ENCODE data around the gene ATP6V0E1. TPM values are rescaled to one million over a fixed set of nuclear protein-coding genes. Genes with fewer than 3 reads are reported as not detected.
"Not testable (repeated sequence)": the region's sequence is repeated elsewhere in the genome, so short reads cannot be mapped to it uniquely, and the experiment has no call there.

The ATP6V0E1 gene
- total and polyA plus RNA-seq, 3 donors from 2014 or later: 124 to 170 (median 134) TPM

GRCh38 chr5:173025651-173026050, 42.1 kb downstream of the ATP6V0E1 start:
- 88 to 90% methylated on average over 3 to 6 of the region's 6 CpGs for WGBS, 2 donors
- intact Hi-C loops (cut with DNase I; ENCODE audit: low total_unique reads): no loop called here
- DNase-seq: no peak
- no peaks in the 10 kb centered on the region for H3K27me3 ChIP-seq
- H3K27ac ChIP-seq: no peak overlapping the region
- no peaks in the 10 kb centered on the region for H3K9me3 ChIP-seq
- H3K4me1 ChIP-seq: peaks cover 22% of the 10 kb centered on the region
- H3K4me3 ChIP-seq: no peak overlapping the region
- no peak for TF ChIP-seq POLR2A (IDR thresholded peaks at IDR 0.05)
- TF ChIP-seq, protein P1, sequence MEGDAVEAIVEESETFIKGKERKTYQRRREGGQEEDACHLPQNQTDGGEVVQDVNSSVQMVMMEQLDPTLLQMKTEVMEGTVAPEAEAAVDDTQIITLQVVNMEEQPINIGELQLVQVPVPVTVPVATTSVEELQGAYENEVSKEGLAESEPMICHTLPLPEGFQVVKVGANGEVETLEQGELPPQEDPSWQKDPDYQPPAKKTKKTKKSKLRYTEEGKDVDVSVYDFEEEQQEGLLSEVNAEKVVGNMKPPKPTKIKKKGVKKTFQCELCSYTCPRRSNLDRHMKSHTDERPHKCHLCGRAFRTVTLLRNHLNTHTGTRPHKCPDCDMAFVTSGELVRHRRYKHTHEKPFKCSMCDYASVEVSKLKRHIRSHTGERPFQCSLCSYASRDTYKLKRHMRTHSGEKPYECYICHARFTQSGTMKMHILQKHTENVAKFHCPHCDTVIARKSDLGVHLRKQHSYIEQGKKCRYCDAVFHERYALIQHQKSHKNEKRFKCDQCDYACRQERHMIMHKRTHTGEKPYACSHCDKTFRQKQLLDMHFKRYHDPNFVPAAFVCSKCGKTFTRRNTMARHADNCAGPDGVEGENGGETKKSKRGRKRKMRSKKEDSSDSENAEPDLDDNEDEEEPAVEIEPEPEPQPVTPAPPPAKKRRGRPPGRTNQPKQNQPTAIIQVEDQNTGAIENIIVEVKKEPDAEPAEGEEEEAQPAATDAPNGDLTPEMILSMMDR (IDR thresholded peaks at IDR 0.05): no peak
- H3K36me3 ChIP-seq (ENCODE audit: low read depth, missing control alignments): no peaks in the 10 kb centered on the region

DNA sequence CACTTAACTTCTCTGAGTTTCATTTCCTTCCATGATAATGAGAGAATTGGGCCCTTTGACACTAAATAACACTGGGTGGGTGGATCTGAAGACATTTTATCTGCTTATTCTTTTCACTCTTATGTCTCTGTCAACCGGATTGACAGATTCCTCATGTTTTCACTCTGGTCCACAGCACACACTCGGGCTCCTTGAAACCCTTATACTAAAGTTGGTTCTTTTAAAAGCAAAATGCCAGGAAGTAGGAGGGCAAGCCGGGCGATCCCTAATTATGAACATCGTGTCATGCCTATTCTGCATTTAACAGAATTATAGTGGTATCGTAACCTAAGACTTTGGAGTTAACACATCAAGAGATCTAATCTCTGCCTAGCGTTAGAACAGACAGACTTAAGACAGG, 44.3 kb downstream of the ATP6V0E1 start:
- H3K27ac ChIP-seq: no peak overlapping the region
- TF ChIP-seq, protein P1 (IDR thresholded peaks at IDR 0.05): no peak
- TF ChIP-seq POLR2A (IDR thresholded peaks at IDR 0.05): no peak
- no peak for DNase-seq
- H3K27me3 ChIP-seq: no peaks in the 10 kb centered on the region
- no peaks in the 10 kb centered on the region for H3K36me3 ChIP-seq (ENCODE audit: low read depth, missing control alignments)
- H3K9me3 ChIP-seq: no peaks in the 10 kb centered on the region
- no peak overlapping the region for H3K4me3 ChIP-seq
- 83 to 86% methylated on average over 7 of the region's 7 CpGs for WGBS, 2 donors
- H3K4me1 ChIP-seq: peaks cover 22% of the 10 kb centered on the region
- intact Hi-C loops (cut with DNase I; ENCODE audit: low total_unique reads): no loop called here

DNA sequence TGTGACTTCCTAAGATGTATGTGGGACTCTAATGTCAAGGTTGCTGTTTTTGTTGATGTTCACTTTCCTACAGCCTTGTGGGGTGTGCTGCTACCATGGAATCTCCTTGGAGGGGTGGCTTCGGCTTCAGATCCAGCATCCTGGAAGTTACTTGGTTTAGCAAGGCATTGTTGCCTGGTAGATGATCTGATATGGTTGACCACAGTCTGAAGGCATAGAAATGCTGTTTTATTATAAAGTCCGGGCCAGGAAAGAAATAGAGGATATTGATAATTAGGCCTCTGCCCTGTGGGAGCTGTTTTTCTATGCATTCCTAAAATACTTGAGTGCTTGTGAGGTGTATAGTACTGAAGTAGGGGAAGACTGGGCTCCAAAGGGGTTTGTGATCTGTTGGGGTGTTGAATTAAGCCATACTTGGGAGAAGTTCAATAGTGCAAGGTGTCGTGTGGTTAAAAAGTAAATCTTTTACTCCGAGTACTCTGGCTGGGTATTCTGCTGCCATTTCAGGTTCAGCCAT, 45.3 kb downstream of the ATP6V0E1 start:
- H3K4me3 ChIP-seq: no peak overlapping the region
- no peaks in the 10 kb centered on the region for H3K27me3 ChIP-seq
- TF ChIP-seq POLR2A (IDR thresholded peaks at IDR 0.05): no peak
- TF ChIP-seq, protein P1 (IDR thresholded peaks at IDR 0.05): no peak
- peak overlapping the region; percentile 56 to 80 for H3K27ac ChIP-seq
- no peaks in the 10 kb centered on the region for H3K9me3 ChIP-seq
- WGBS, 2 donors: 75 to 78% methylated on average over 4 of the region's 4 CpGs
- H3K36me3 ChIP-seq (ENCODE audit: low read depth, missing control alignments): no peaks in the 10 kb centered on the region
- H3K4me1 ChIP-seq: peaks cover 24% of the 10 kb centered on the region
- DNase-seq: no peak
- intact Hi-C loops (cut with DNase I; ENCODE audit: low total_unique reads): no loop called here

- H3K27me3 ChIP-seq: no peaks in the 10 kb centered on the region
- no peaks in the 10 kb centered on the region for H3K9me3 ChIP-seq
- no peak overlapping the region for H3K4me3 ChIP-seq
- DNase-seq: peak; percentile 44
- TF ChIP-seq POLR2A (IDR thresholded peaks at IDR 0.05): no peak
- TF ChIP-seq, protein P1 (IDR thresholded peaks at IDR 0.05): no peak
- H3K4me1 ChIP-seq: peaks cover 30% of the 10 kb centered on the region
- peak overlapping the region; percentile 56 to 80 for H3K27ac ChIP-seq
- no peaks in the 10 kb centered on the region for H3K36me3 ChIP-seq (ENCODE audit: low read depth, missing control alignments)
- WGBS, 2 donors: 31 to 33% methylated on average over 5 of the region's 5 CpGs
- intact Hi-C loops (cut with DNase I; ENCODE audit: low total_unique reads): no loop called here
These were observed 45.9 kb downstream of the ATP6V0E1 start for GRCh38 chr5:173029499-173029921.

DNA sequence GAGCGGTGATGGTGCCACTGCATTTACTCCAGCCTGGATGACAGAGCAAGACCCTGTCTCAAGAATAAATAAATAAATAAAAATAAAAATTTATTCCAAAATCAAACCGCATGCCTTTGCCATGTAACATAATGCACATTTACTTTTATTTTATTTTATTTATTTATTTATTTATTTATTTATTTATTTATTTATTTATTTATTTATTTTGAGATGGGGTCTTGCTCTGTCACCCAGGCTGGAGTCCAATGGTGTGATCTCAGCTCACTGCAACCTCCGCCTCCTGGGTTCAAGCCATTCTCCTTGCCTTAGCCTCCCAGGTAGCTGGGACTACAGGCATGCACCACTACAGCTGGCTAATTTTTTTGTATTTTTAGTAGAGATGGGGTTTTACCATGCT, 48.5 kb downstream of the ATP6V0E1 start:
- peaks cover 36% of the 10 kb centered on the region for H3K4me1 ChIP-seq
- DNase-seq; H3K4me3 ChIP-seq; H3K27me3 ChIP-seq; intact Hi-C loops (cut with DNase I; ENCODE audit: low total_unique reads); H3K36me3 ChIP-seq (ENCODE audit: low read depth, missing control alignments); H3K9me3 ChIP-seq; H3K27ac ChIP-seq: not testable (repeated sequence)
- 94 to 98% methylated on average over 3 of the region's 3 CpGs for WGBS, 2 donors

Data from testis (tissue), 3 donors.